Neural cell (in vitro differentiated cells): ENCODE data around the gene MYO1G. TPM values are rescaled to one million over a fixed set of nuclear protein-coding genes. Genes with fewer than 3 reads are reported as not detected.

Source experiments
- H2AFZ ChIP-seq: fragments of 200-600, 300-800 bp; sonication (generic), shearing (Covaris generic); 2 replicates; pipeline ENCODE4 v1.6.0; 2014; ENCODE audit warnings: low read depth, mild to moderate bottlenecking, antibody characterized with exemption, low read length, moderate library complexity
- H3F3A ChIP-seq: fragments of 200-600 bp; shearing (Covaris generic); 2 replicates; pipeline ENCODE4 v1.6.1; 2016; ENCODE audit warnings: mild to moderate bottlenecking, moderate library complexity, mixed read lengths, antibody characterized with exemption, low read length; ENCODE audit not compliant: insufficient read depth, poor library complexity, severe bottlenecking
- H3K27ac ChIP-seq: fragments of 200-600, 300-800 bp; sonication (generic), shearing (Covaris generic); 2 replicates; pipeline ENCODE4 v1.5.1; 2014; ENCODE audit warnings: mild to moderate bottlenecking, low read length, moderate library complexity
- H3K27me3 ChIP-seq: fragments of 300-800, 200-600 bp; sonication (generic), shearing (Covaris generic); 2 replicates; pipeline ENCODE4 v1.6.0; 2014; ENCODE audit warnings: mild to moderate bottlenecking, low read depth, low read length, moderate library complexity; ENCODE audit not compliant: insufficient read depth
- H3K36me3 ChIP-seq: fragments of 300-800, 200-600 bp; sonication (generic), shearing (Covaris generic); 2 replicates; pipeline ENCODE4 v1.5.1; 2014; ENCODE audit warnings: mild to moderate bottlenecking, antibody characterized with exemption, low read length, moderate library complexity; ENCODE audit not compliant: insufficient read depth
- H3K4me2 ChIP-seq: fragments of 300-800, 200-600 bp; sonication (generic), shearing (Covaris generic); 2 replicates; pipeline ENCODE4 v1.6.0; 2014; ENCODE audit warnings: mild to moderate bottlenecking, low read length
- H3K4me3 ChIP-seq: fragments of 300-800, 200-600 bp; sonication (generic), shearing (Covaris generic); 2 replicates; pipeline ENCODE4 v1.5.1; 2014; ENCODE audit warnings: mild to moderate bottlenecking, low read length, moderate library complexity
- H3K79me2 ChIP-seq: fragments of 200-600 bp; shearing (Covaris generic); replicated peaks from 2 replicates; pipeline ENCODE4 v1.6.0; 2014; ENCODE audit warnings: mild to moderate bottlenecking, low read length, moderate library complexity; ENCODE audit not compliant: insufficient read depth
- H3K9ac ChIP-seq: fragments of 300-800, 200-600 bp; sonication (generic), shearing (Covaris generic); 2 replicates; pipeline ENCODE4 v1.6.1; 2016; ENCODE audit warnings: mild to moderate bottlenecking, low read length, mixed read lengths
- H3K9me2 ChIP-seq: fragments of 200-600 bp; shearing (Covaris generic); 2 replicates; pipeline ENCODE4 v1.6.1; 2016; ENCODE audit warnings: mild to moderate bottlenecking, low read length, mixed read lengths; ENCODE audit not compliant: insufficient read depth
- H3K9me3 ChIP-seq: fragments of 200-600, 300-800 bp; sonication (generic), shearing (Covaris generic); 2 replicates; pipeline ENCODE4 v1.6.1; 2016; ENCODE audit warnings: mild to moderate bottlenecking, mixed run types, low read length, moderate library complexity, mixed read lengths
- H4K20me1 ChIP-seq: fragments of 200-600 bp; shearing (Covaris generic); 2 replicates; pipeline ENCODE4 v1.6.1; 2016; ENCODE audit warnings: mild to moderate bottlenecking, mixed run types; ENCODE audit not compliant: insufficient read depth
- EP300 ChIP-seq: fragments of 450-650 bp; conservative IDR thresholded peaks from 2 replicates; pipeline ENCODE4 v1.6.1; 2014; ENCODE audit warnings: antibody characterized with exemption, mild to moderate bottlenecking, moderate library complexity; ENCODE audit not compliant: poor library complexity, severe bottlenecking
- EZH2 ChIP-seq: fragments of 200-600, 300-800 bp; shearing (Covaris generic), sonication (generic); IDR thresholded peaks from 2 replicates; pipeline ENCODE4 v1.6.1; 2014; ENCODE audit warnings: antibody characterized with exemption, low read length, borderline replicate concordance, mild to moderate bottlenecking; ENCODE audit not compliant: insufficient read depth, poor library complexity, severe bottlenecking
- MXI1 ChIP-seq: fragments of 450-650 bp; conservative IDR thresholded peaks from 2 replicates; pipeline ENCODE4 v1.6.1; 2014; ENCODE audit warnings: antibody characterized with exemption, mild to moderate bottlenecking; ENCODE audit not compliant: poor library complexity, severe bottlenecking
- POLR2AphosphoS5 ChIP-seq: IDR thresholded peaks from 2 replicates; pipeline ENCODE4 v1.6.1; 2012
- RAD21 ChIP-seq: fragments of 450-650 bp; conservative IDR thresholded peaks from 2 replicates; pipeline ENCODE4 v1.6.1; 2014; ENCODE audit warnings: antibody characterized with exemption, mild to moderate bottlenecking, moderate library complexity
- REST ChIP-seq: IDR thresholded peaks from 2 replicates; pipeline ENCODE4 v1.6.1; 2012; ENCODE audit warnings: borderline replicate concordance
- SMC3 ChIP-seq: fragments of 450-650 bp; conservative IDR thresholded peaks from 2 replicates; pipeline ENCODE4 v1.6.1; 2014; ENCODE audit warnings: antibody characterized with exemption, mild to moderate bottlenecking, moderate library complexity; ENCODE audit not compliant: poor library complexity
- TAF1 ChIP-seq: IDR thresholded peaks from 2 replicates; pipeline ENCODE4 v1.6.1; 2012; ENCODE audit warnings: low read depth
- polyA plus RNA-seq: library from polyadenylated mRNA; depleted of rRNA; stranded (reverse); fragments of >200 nt; gene quantifications from 2 replicates; pipeline ENCODE4 v1.2.3, GENCODE V29; 2014
- TF ChIP-seq, protein P1 (sequence below): fragments of 450-650 bp; IDR thresholded peaks from 2 replicates; pipeline ENCODE4 v1.5.1; 2014; ENCODE audit warnings: antibody characterized with exemption, mild to moderate bottlenecking, moderate library complexity; ENCODE audit not compliant: poor library complexity, severe bottlenecking

The MYO1G gene
- polyA plus RNA-seq, 1 donor from 2014 or later: 0.38 TPM

GRCh38 chr7:44976746-44977196, 2.0 kb downstream of the MYO1G start:
- Histone ChIP-seq H3K4me2 (no peak overlapping the region), H3K36me3 (no peaks in the 10 kb centered on the region), H3K4me3 (no peak overlapping the region), H2AFZ (no peak overlapping the region), H3K9ac (no peak overlapping the region), H3F3A (no peaks in the 10 kb centered on the region), H3K27me3 (no peaks in the 10 kb centered on the region), H3K79me2 (no peaks in the 10 kb centered on the region), H3K27ac (no peak overlapping the region), H3K9me3 (no peaks in the 10 kb centered on the region), H3K9me2 (no peaks in the 10 kb centered on the region), H4K20me1 (no peaks in the 10 kb centered on the region)
- TF ChIP-seq REST (no peak), EZH2 (no peak), SMC3 (no peak), RAD21 (no peak), TAF1 (no peak), MXI1 (no peak), EP300 (no peak), POLR2AphosphoS5 (no peak)
- TF ChIP-seq, protein P1, sequence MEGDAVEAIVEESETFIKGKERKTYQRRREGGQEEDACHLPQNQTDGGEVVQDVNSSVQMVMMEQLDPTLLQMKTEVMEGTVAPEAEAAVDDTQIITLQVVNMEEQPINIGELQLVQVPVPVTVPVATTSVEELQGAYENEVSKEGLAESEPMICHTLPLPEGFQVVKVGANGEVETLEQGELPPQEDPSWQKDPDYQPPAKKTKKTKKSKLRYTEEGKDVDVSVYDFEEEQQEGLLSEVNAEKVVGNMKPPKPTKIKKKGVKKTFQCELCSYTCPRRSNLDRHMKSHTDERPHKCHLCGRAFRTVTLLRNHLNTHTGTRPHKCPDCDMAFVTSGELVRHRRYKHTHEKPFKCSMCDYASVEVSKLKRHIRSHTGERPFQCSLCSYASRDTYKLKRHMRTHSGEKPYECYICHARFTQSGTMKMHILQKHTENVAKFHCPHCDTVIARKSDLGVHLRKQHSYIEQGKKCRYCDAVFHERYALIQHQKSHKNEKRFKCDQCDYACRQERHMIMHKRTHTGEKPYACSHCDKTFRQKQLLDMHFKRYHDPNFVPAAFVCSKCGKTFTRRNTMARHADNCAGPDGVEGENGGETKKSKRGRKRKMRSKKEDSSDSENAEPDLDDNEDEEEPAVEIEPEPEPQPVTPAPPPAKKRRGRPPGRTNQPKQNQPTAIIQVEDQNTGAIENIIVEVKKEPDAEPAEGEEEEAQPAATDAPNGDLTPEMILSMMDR: no peak

DNA sequence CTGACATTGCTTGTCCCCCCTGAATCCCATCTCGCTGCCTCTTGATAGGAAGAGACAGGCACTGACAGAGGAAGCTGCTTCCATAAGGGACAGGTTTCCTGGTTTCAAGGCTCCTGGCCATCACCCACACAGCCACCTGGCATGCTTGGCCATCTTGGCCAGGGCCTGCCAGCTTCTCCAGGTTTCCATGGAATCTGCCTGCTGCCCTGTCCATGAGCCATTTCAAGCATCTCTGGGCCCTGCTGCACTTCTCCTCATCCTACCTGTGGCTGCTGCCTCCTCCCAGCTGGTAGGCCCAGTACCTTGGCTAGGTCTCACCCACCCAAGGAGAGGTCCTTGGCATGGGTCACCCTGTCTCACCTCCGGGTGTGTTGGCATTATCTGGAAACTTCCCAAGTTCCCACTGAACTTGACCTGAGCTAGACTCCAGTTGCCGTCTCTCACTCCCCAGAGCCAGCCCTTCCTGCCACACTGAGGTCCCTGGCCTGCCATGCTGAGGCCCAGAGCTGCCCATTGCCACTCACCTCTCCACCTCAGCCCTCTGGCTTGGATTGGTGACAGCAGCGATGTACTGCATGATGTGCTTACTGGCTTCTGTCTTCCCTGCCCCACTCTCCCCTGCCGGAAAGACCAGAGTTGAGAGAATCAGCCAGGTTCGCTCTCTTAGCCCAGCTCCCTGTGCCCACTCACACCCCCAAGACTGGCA, 2.6 kb downstream of the MYO1G start:
- Histone ChIP-seq H3K4me2 (no peak overlapping the region), H3K4me3 (no peak overlapping the region), H3K36me3 (no peaks in the 10 kb centered on the region), H3K9me2 (no peaks in the 10 kb centered on the region), H3K27ac (no peak overlapping the region), H4K20me1 (no peaks in the 10 kb centered on the region), H3K9ac (no peak overlapping the region), H3K27me3 (no peaks in the 10 kb centered on the region), H3F3A (no peaks in the 10 kb centered on the region), H3K79me2 (no peaks in the 10 kb centered on the region), H3K9me3 (no peaks in the 10 kb centered on the region), H2AFZ (no peak overlapping the region)
- TF ChIP-seq SMC3: no peak
- no peak for TF ChIP-seq TAF1
- no peak for TF ChIP-seq REST
- TF ChIP-seq MXI1: no peak
- TF ChIP-seq RAD21: no peak
- TF ChIP-seq EZH2: no peak
- TF ChIP-seq, protein P1: no peak
- TF ChIP-seq EP300: no peak
- TF ChIP-seq POLR2AphosphoS5: no peak
